Stimulated activated CD8-positive, alpha-beta memory T cell treated with anti-CD3 and anti-CD28 coated beads, Interleukin-4, amount 100 ng/mL, for 48 hours (primary cell): ENCODE measurements around the gene TXNDC8.

Experiments used
- DNase-seq: peaks from one replicate; pipeline ENCODE4 v3.0.0-alpha.2; 2020

TXNDC8 gene

GRCh38 chr9:110276781-110277180 lies 60.9 kb downstream of the TXNDC8 start:
- DNase-seq: no peak

DNA sequence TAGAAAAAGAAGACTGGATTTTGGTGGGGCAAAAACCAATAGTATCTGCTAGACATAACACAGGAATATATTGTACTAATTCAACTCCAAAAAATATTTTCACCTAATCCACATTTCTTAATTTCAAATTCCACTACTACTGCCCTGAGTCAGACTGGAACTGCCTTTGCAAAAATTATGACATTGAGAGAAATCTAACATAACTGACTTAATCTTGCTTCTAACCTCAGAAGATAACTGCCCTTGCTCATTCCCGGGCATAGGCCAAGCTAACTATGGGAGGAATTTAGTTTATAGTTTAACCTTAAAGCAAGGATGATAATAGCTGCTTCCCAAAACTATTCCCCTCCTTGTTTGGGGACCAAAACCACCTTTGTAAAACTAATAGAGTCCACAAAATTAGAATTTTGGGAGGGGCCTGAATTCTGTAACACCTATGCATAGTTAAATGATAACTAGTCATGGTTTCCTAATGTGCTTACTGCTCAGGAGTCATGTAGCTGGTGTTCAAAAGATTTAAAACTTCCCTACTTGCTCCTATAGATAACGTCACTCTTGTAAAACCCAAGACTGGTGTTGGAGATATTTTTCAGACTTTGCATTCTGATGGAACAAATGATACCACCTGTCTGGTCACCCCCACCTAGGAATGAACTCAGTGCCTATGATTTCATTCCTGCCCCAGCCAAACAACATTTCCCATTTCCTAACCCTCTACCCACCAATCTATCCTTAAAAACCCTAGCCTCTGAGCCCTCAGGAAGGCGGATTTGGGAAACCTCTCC lies 67.3 kb downstream of the TXNDC8 start:
- DNase-seq: no peak

- DNase-seq: no peak
These were observed 70.9 kb downstream of the TXNDC8 start for GRCh38 chr9:110266795-110267194.

DNA sequence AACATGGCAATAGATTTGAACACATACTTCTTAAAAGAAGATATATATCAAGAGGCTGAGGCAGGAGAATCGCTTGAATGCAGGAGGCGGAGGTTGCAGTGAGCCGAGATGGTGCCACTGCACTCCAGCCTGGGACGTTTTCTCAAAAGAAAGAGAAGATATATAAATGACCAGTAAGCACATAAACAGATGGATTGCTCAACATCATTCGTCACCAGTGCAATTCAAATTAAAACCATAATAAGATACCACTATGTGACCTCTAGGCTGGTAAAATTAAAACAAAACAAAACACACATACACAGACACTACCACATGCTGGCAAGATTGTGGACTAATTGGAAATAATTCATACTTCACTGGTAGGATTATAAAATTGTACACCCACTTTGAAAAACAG lies 76.0 kb downstream of the TXNDC8 start:
- no peak for DNase-seq

GRCh38 chr9:110260911-110261310 lies 76.8 kb downstream of the TXNDC8 start:
- DNase-seq: no peak

DNA sequence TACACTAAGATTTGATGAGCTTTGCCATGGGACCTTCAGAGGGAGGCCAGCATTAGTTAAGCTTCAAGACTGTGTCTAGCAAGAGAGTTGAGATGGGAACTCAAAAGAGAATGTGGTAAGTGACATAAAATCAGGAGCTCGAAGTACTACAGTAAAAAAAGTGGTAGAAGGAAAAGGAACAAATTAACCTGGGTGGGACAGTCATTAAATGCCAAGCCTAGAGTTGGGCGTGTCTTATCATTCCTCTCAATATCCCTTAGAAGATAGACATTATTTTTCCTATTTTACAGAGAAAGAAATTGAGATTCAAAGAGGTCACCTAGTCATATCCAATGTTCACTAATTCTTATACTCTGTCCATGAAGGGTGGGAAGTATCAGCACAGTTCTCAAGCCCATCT lies 78.1 kb downstream of the TXNDC8 start:
- no peak for DNase-seq

GRCh38 chr9:110258690-110259091 lies 79.0 kb downstream of the TXNDC8 start:
- no peak for DNase-seq

DNA sequence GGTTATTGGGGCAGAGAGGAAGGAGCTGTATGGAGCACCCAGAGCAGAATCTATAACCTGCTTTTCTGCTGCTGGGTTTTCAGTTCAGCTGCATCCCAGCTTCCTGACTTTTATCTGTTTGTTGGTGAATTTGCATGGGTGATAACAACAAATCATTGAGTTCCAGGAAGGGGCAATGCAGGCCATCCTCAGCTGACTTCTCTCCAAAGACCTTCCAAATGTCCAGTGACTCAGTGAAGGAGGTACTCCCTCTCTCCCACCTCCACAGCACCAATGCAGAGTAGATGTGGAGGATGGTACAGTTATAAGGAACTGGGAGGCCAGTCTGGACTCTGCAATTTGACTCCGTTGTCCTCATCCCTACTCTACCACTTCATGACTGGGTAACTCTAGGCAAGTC lies 79.7 kb downstream of the TXNDC8 start:
- no peak for DNase-seq

DNA sequence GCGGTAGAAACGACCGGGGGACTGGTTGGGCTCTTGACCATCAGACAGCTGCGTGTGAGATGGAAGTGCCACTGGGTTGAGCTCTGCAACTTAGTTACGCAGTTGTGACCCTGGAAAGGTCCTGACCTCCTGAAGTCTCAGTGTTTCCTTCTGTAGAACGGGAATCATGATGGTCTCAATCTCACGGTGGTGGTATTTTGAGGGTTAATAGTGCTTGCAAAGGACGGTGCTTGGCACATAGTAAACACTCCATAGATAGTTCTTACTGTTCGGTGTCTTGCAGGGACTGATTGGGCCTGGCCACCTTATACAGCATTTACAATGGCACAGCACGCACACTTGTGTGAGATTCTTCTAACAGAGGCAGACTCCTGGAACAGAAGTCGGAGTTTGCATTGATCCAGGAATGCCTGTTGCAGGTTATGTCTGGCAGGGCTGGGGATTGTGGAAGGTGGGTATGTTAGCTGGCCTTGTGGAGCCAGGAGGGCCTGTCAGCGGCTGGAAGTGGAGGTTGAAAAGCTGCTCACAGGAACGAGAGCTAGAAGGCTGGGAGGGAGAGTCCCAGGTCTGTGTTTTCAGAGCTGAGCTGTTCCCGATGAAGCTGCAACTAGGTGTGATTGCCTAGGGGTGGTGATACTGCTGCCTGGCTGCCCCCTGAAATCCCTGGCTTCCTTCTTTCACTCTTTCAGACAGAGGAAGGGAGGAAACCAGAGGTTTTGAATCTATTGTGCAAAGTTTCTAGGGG lies 80.4 kb downstream of the TXNDC8 start:
- peak; percentile 38 for DNase-seq

DNA sequence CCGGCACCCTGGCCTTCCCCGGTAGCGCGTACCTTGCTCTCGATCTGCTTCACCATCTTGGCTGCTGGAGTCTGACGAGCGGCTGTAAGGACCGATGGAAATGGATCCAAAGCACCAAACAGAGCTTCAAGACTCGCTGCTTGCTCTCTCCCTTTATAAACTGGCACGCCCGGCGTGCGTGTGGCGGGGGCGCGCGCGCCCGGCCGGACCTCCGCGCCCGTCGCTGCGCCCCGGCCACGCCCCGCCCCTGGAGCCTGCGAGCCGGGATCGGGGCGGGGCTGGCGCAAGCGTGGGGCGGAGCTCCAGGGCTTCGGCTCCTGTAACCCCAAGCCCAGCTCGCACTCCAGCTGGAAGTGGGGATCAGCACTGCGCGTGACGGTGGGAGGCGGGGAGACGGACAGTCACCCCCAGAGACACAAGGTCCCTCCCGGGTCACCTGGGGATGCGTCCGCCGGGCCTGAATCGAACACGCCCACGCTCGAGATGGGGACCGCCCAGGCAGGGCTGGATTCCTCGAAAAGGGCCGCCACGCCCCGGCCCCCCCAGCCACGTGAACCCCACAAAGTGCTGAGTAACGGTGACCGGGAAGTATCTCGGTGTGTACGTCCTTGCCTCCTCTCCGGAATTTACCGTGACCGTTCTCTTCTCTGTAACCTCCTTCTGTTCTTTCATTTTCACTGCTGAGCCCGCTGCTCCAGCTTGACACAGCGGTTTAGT lies 81.1 kb downstream of the TXNDC8 start, which contains the start of gene TXN:
TXN (minus strand) TSS at position 128 of the 717 bp plus-strand sequence; CDS start at position 56, 72 bp downstream.
- peak; percentile 92 for DNase-seq

DNA sequence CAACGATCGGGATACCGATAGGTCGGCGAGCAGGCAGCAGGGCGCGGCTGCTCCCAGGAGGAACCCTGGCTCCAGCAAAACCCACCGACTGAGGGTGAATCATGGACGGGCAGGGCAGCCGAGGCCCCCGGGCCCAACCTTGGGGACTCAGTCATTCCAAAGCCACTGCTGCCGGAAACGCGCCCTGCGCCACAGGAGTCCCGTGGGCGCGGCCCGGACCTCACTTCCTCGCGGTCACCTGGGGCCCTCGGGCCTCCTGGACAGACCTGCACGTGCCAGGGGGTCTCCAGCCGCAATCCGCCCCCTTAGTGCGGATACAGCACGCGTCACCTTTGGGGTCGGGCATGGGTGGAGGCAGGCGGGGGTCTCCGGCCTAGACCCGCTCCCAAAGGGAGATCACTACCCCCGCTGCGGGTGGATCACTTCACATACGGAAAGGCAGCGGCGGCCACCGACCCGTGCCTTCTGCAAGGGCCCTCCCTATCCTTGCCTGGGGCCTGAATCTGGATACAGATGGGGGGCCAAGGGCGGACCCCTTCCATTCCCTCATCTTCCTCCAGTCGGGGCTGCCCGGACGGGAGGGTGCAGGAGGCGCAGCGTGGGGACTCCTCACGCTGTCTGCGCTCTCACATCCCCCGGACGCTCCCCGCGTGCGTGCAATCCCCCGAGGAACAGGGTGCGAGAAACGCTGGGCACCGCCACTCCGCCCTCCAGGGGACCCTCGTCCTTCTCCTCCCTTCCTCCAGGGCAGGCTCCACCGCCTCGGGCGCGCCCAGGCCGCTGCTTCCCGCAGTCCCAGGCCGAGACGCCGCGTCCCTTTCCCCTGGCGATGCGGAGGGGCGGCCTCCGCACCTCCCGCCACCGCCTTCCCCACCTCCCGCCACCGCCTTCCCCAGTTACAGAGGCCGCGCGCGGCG lies 81.9 kb downstream of the TXNDC8 start:
- DNase-seq: peak; percentile 77

DNA sequence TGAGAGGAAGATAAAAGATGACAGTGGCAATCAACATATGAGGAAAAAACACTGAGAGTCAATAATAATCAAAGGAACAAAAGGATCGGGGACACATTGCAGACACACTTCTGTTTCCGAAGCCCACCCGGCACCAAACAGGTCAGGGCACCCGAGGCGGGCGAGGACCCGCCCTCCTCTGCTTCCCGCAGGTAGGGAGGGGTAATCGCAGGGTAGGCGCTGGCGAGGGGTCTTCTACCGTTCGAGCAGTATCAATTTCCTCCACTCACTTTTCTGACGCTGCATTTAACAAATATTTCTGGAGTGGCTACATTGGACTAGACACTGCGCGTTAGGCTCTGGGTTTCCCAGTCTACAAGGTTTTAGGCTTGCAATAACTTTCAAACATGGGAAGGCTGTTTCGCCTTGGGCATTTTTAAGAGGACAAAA lies 82.6 kb downstream of the TXNDC8 start:
- no peak for DNase-seq

GRCh38 chr9:110254500-110254899 lies 83.2 kb downstream of the TXNDC8 start:
- no peak for DNase-seq
